ENCODE data around the gene LRTM2. TPM values are rescaled to one million over a fixed set of nuclear protein-coding genes. Genes with fewer than 3 reads are reported as not detected.
A peak's percentile ranks its signal among the peaks of the same experiment; 100 is the strongest.

Gene LRTM2
- total and polyA plus RNA-seq, 12 donors = 0.06 TPM; not detected in 11

DNA sequence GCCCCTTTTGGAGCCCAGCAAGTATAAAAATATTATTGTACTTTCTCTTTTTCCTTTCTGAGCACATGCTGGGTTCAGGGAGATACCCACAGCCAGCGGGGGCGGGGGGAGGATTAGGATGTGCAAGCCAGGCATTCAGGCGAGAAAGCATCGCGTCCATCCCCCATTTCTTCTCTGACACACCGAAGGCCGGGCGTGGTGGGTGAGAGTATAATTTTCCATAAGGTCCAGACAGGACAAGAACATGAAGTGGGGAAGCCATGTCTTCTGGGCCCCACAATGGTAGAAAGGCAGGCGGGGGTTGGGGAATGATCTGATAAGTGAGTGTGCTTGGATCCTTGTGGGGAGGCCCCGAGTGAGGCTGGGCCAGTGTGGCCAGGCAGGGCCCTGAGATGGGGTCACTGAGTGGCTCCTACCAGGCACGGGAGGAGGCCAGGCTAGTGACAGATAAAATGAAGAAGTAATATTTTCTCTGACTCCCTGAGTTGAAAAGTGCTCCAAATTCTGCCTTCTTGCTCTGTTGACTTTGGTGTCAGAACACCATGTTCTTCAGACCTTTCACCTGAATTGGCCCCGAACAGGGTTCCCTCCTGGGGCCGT lies 10.7 kb upstream of the LRTM2 start:
- Histone ChIP-seq H3K27ac (peak overlapping the region in 1 of 5 donors; percentile 46), H3K9me3 (replicated peaks in 1 of 3) (no peaks in the 10 kb centered on the region), H3K36me3 (replicated peaks in 1 of 2) (no peaks in the 10 kb centered on the region), H3K27me3 (no peaks in the 10 kb centered on the region), H3K4me3 (no peak overlapping the region), H3K4me1 (replicated peaks in 1 of 2) (peaks cover 0 to under 1% of the 10 kb centered on the region in 2 donors)
- intact Hi-C loops (cut with DNase I) = loop anchor here in 1 of 2 donors (5.0 kb wide), 1 partner anchor 123 kb away; no protein-coding TSS in a partner anchor
- WGBS, 4 donors = 83 to 90% (median 88%) methylated on average over 13 of the region's 13 CpGs
- TF ChIP-seq, protein P1, sequence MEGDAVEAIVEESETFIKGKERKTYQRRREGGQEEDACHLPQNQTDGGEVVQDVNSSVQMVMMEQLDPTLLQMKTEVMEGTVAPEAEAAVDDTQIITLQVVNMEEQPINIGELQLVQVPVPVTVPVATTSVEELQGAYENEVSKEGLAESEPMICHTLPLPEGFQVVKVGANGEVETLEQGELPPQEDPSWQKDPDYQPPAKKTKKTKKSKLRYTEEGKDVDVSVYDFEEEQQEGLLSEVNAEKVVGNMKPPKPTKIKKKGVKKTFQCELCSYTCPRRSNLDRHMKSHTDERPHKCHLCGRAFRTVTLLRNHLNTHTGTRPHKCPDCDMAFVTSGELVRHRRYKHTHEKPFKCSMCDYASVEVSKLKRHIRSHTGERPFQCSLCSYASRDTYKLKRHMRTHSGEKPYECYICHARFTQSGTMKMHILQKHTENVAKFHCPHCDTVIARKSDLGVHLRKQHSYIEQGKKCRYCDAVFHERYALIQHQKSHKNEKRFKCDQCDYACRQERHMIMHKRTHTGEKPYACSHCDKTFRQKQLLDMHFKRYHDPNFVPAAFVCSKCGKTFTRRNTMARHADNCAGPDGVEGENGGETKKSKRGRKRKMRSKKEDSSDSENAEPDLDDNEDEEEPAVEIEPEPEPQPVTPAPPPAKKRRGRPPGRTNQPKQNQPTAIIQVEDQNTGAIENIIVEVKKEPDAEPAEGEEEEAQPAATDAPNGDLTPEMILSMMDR (IDR thresholded peaks at IDR 0.05) = no peak
- no peak for TF ChIP-seq POLR2A (IDR thresholded peaks at IDR 0.05)
- DNase-seq = no peak

DNA sequence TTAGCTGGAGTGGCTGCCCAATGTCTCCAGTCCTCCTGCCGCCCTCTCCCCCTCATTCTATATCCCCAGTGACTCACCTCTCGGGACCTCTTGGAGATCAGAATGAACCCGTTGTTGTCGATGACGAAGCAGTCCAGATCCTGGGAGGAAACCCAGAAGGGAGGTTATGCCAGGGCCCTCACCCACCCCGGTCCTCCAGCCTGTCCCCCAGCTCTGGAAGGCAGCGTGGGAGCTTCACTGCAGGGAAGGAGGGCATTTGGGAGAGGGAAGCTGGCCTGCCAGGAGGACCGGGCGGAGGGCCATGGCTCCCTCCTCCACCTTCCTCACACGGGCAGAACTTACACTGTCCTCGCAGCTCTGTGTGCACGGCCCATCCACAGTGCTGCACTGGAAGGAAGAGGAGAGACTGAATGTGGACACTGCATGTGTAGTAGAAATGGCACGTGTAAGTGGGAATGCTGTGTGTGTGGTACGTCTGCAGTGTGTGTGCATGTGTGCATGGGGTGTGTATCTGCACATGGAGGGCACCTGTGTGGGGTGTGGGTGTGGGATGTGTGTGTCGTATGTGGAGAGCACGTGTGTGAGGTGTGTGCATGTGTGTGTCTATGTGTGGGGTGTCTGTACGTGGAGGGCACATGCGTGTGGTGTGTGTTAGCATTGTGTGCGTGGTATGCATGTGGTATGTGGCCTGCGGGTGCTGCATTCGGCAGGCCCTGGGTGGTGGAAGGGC lies 10.0 kb upstream of the LRTM2 start:
- no peaks in the 10 kb centered on the region for H3K9me3 ChIP-seq (replicated peaks in 1 of 3)
- no peak for DNase-seq
- WGBS, 4 donors = 86 to 88% (median 87%) methylated on average over 17 to 21 of the region's 21 CpGs
- no peaks in the 10 kb centered on the region for H3K36me3 ChIP-seq (replicated peaks in 1 of 2)
- peak overlapping the region in 1 of 5 donors; percentile 46 for H3K27ac ChIP-seq
- no peaks in the 10 kb centered on the region for H3K4me1 ChIP-seq (replicated peaks in 1 of 2)
- intact Hi-C loops (cut with DNase I) = no loop called here
- H3K4me3 ChIP-seq = no peak overlapping the region
- TF ChIP-seq, protein P1 (IDR thresholded peaks at IDR 0.05) = no peak
- no peak for TF ChIP-seq POLR2A (IDR thresholded peaks at IDR 0.05)
- H3K27me3 ChIP-seq = no peaks in the 10 kb centered on the region

DNA sequence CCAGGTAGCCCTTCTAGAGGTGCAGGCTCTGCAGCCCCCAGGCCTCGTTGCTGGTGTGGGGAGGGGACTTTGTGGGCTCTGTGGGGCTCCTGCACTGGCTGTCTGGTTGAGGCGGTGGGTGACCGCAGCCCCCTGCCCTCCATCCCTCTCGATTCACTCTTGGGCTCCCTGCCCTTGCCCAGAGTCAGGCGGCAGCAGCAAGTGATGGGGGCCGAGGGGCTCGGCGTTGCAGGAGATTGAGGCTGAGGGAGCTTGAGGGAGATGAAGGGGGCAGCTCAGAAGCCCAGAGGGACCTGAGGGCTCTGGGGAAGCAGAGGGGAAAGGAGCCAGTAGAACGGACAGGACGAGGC lies 9.5 kb upstream of the LRTM2 start:
- TF ChIP-seq, protein P1 (IDR thresholded peaks at IDR 0.05) = no peak
- TF ChIP-seq POLR2A (IDR thresholded peaks at IDR 0.05) = no peak
- no peaks in the 10 kb centered on the region for H3K4me1 ChIP-seq (replicated peaks in 1 of 2)
- 86 to 90% (median 89%) methylated on average over 10 of the region's 10 CpGs for WGBS, 4 donors
- intact Hi-C loops (cut with DNase I) = no loop called here
- H3K36me3 ChIP-seq (replicated peaks in 1 of 2) = no peaks in the 10 kb centered on the region
- H3K9me3 ChIP-seq (replicated peaks in 1 of 3) = no peaks in the 10 kb centered on the region
- H3K4me3 ChIP-seq = no peak overlapping the region
- H3K27me3 ChIP-seq = no peaks in the 10 kb centered on the region
- peak overlapping the region in 1 of 5 donors; percentile 88 for H3K27ac ChIP-seq
- DNase-seq = no peak

DNA sequence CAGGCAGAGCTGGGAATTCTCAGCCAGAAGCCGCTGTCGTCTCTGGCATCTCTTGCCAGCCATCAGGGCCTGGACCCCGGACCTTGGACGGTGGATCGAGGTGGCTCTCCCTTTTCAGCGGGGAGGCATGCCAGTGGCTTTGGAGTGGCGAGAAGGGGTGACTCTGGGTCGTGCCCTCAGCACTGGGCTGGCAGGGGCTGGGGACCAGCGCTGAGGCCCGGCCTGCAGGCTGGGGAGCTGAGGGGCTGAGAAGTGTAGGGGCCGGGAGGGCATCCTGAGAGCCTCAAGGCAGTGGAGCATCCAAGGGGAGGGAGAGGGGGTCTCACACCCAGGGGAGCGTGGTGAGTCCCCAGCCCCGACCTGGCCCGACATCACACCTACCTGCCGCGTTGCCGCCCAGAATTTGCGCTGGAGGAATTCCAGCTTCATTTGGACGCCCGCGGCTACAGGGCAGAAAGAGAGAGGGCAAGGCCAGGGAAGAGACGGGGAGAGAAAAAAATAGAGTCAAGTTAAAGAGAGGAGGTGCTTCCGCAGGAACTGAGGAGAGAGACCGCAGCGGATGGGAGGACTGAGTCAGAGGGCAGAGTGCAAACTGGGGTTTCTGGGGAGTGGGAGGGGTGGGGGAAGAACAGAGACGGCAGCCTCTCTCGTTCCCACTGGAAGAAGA lies 9.0 kb upstream of the LRTM2 start:
- intact Hi-C loops (cut with DNase I) = no loop called here
- WGBS, 4 donors = 69 to 78% (median 71%) methylated on average over 22 to 27 of the region's 27 CpGs

More for the DNA sequence above, 9.0 kb upstream of the LRTM2 start:
- no peaks in the 10 kb centered on the region for H3K36me3 ChIP-seq (replicated peaks in 1 of 2)
- no peaks in the 10 kb centered on the region for H3K4me1 ChIP-seq (replicated peaks in 1 of 2)
- no peaks in the 10 kb centered on the region for H3K27me3 ChIP-seq
- TF ChIP-seq, protein P1 (IDR thresholded peaks at IDR 0.05) = no peak
- no peak for TF ChIP-seq POLR2A (IDR thresholded peaks at IDR 0.05)
- DNase-seq = no peak
- peak overlapping the region in 3 of 5 donors; percentile 51 to 88 (median 76) for H3K27ac ChIP-seq
- H3K9me3 ChIP-seq (replicated peaks in 1 of 3) = no peaks in the 10 kb centered on the region
- H3K4me3 ChIP-seq = no peak overlapping the region
